Colonic mucosa (tissue), 4 donors: ENCODE results near the gene GRAP2. TPM values are rescaled to one million over a fixed set of nuclear protein-coding genes. Genes with fewer than 3 reads are reported as not detected.

ENCODE experiments used
- DNase-seq: peaks from one replicate; pipeline ENCODE4 v3.0.0-alpha.2; 2020
- H3K27ac ChIP-seq: fragments of 200-600 bp; one replicate; pipeline ENCODE4 v1.8.0; 2021
- H3K27me3 ChIP-seq: fragments of 200-600 bp; one replicate; pipeline ENCODE4 v1.8.0; 2021
- H3K36me3 ChIP-seq: fragments of 200-600 bp; one replicate; pipeline ENCODE4 v1.8.0; 2021
- H3K4me1 ChIP-seq: fragments of 200-600 bp; one replicate; pipeline ENCODE4 v1.8.0; 2021; ENCODE audit warnings: mild to moderate bottlenecking
- H3K4me3 ChIP-seq: fragments of 200-600 bp; one replicate; pipeline ENCODE4 v1.8.0; 2021
- H3K9ac ChIP-seq, 2 donors: one replicate each; pipeline ENCODE4 v1.7.0; 2013; ENCODE audit warnings: control low read depth in 2 of 2, low read depth in 2 of 2, low read length in 2 of 2
- H3K9me3 ChIP-seq: fragments of 200-600 bp; one replicate; pipeline ENCODE4 v1.8.0; 2021
- intact Hi-C: fragments of 100-400 bp; cut with DNase I; formaldehyde crosslinking; loops from one replicate; pipeline ENCODE4 v1.14.1; 2022
- total RNA-seq, 2 donors: library from RNA; stranded (reverse); fragmentation: NEBNext Ultra II Directional in 1 of 2; extraction: Animal tissue kit (Norgen Biotek cat#: 25700) in 1 of 2; gene quantifications; one replicate each; pipeline ENCODE4 v1.2.1, GENCODE V29; 2021
- TF ChIP-seq, protein P1 (sequence below): fragments of 200-600 bp; IDR thresholded peaks from one replicate; pipeline ENCODE4 v1.8.0; 2022; ENCODE audit warnings: antibody characterized with exemption, mild to moderate bottlenecking
- donor health status: healthy.
- donor health status: DM: no; HTN: no; CAD: no.
- donor health status: DM: no; HTN: no; CAD: no.

Gene GRAP2
- total RNA-seq, 2 donors from 2014 or later: 2.1 to 4.2 TPM

DNA sequence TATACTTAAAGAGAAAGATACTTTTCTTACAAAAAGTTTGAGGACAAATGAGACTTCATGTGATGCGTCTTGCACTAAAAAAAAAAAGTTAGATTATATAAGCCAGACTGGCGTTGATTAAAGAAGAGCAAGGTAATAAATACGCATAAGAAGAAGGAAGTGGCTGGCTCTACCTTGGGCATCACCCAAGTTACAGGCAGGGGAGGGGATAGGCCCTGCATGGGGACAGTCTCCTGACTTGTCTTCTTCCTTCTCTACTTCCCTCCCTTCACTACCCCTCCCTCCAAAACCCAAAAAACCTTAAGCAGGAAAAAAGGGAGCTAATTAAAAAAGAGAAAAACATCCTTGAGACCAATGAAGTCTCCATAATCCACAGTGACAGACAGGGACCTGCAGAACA, 37.0 kb downstream of the GRAP2 start:
- no peaks in the 10 kb centered on the region for H3K36me3 ChIP-seq
- no peak overlapping the region for H3K4me3 ChIP-seq
- intact Hi-C loops: no loop called here
- no peak overlapping the region for H3K27ac ChIP-seq
- TF ChIP-seq, protein P1, sequence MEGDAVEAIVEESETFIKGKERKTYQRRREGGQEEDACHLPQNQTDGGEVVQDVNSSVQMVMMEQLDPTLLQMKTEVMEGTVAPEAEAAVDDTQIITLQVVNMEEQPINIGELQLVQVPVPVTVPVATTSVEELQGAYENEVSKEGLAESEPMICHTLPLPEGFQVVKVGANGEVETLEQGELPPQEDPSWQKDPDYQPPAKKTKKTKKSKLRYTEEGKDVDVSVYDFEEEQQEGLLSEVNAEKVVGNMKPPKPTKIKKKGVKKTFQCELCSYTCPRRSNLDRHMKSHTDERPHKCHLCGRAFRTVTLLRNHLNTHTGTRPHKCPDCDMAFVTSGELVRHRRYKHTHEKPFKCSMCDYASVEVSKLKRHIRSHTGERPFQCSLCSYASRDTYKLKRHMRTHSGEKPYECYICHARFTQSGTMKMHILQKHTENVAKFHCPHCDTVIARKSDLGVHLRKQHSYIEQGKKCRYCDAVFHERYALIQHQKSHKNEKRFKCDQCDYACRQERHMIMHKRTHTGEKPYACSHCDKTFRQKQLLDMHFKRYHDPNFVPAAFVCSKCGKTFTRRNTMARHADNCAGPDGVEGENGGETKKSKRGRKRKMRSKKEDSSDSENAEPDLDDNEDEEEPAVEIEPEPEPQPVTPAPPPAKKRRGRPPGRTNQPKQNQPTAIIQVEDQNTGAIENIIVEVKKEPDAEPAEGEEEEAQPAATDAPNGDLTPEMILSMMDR: no peak
- DNase-seq: no peak
- H3K4me1 ChIP-seq: no peaks in the 10 kb centered on the region
- no peaks in the 10 kb centered on the region for H3K9me3 ChIP-seq
- H3K9ac ChIP-seq: no peak overlapping the region
- no peaks in the 10 kb centered on the region for H3K27me3 ChIP-seq

DNA sequence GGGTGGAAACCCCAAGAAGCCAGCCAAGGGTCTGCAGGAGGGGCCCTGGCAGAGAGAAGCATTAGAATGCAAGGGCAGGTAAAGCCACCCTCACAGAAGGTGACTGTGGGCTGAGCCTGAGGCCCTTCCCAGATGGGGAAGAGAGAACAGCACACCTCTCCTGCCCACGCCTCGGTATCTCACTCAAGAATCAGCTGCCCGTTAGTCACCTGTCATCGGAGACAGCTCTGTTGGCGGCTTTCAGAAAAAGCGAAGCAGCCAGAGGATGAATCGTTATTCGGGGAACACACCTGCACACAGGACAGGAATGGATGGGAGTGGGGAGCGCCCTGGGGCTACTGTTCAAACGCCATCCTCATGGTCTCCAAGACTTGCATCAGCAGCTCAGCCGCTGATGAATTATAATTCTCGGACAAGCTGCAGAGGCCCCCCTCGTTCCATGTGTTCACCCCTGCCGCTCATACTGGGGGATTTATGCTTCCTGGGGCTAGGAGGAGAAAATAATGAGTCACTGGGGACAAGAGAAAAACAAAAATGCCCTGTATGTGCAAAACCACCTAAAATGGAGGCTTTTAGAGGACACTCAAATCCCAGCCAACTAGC, 37.7 kb downstream of the GRAP2 start:
- Histone ChIP-seq H3K9me3 (no peaks in the 10 kb centered on the region), H3K4me1 (no peaks in the 10 kb centered on the region), H3K36me3 (no peaks in the 10 kb centered on the region), H3K27me3 (no peaks in the 10 kb centered on the region), H3K9ac (no peak overlapping the region), H3K4me3 (no peak overlapping the region), H3K27ac (no peak overlapping the region)
- TF ChIP-seq, protein P1: no peak
- intact Hi-C loops: no loop called here
- no peak for DNase-seq

DNA sequence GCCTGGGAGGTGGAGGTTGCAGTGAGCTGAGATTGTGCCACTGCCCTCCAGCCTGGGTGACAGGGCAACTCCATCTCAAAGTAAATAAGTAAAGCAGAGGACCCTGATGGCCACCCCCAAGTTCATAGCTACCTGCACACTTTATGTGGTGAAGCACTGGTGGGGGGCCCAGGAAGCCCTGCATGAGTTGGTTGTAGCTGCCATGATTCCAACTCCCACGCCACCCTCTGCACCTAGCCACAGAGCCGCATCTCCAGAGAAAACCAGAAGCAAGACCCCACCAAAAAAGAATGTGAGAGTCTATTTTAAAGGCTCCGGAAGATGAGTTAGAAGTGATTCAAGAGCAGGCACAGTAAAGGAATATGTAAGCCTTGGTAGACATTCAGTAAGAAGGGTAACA, 38.9 kb downstream of the GRAP2 start:
- no peak overlapping the region for H3K4me3 ChIP-seq
- H3K9ac ChIP-seq: no peak overlapping the region
- no peaks in the 10 kb centered on the region for H3K36me3 ChIP-seq
- no peak overlapping the region for H3K27ac ChIP-seq
- H3K9me3 ChIP-seq: no peaks in the 10 kb centered on the region
- H3K4me1 ChIP-seq: no peaks in the 10 kb centered on the region
- TF ChIP-seq, protein P1: no peak
- no peak for DNase-seq
- H3K27me3 ChIP-seq: no peaks in the 10 kb centered on the region
- intact Hi-C loops: no loop called here

DNA sequence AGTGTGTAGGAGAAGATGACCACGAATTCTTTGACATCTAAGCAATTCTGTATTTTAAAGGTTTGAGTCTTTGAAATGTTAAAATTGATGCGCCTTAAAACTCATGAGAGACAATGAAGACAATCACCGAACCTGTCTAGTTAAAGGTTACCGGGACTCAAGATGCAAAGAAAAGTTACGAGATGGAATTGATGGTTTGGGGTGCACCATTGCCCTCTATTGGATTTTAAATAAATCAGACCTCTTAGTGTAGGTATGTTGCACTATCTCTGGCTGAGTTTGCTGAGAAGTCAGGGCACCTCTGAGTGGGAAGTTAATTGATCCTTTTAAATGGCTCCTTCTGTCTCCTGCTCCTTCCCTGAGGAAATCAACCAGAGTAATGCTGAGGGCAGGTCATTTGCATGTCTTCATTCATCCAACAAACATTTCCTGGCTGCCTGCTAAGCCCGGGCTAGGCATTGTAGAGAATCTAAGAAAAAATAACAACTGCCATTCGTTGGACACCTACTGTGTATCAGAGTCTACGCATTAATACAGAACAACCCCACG, 39.9 kb downstream of the GRAP2 start:
- intact Hi-C loops: no loop called here
- no peaks in the 10 kb centered on the region for H3K4me1 ChIP-seq
- no peaks in the 10 kb centered on the region for H3K9me3 ChIP-seq
- H3K9ac ChIP-seq: no peak overlapping the region
- H3K36me3 ChIP-seq: no peaks in the 10 kb centered on the region
- no peak for DNase-seq
- no peaks in the 10 kb centered on the region for H3K27me3 ChIP-seq
- no peak overlapping the region for H3K4me3 ChIP-seq
- TF ChIP-seq, protein P1: no peak
- no peak overlapping the region for H3K27ac ChIP-seq

DNA sequence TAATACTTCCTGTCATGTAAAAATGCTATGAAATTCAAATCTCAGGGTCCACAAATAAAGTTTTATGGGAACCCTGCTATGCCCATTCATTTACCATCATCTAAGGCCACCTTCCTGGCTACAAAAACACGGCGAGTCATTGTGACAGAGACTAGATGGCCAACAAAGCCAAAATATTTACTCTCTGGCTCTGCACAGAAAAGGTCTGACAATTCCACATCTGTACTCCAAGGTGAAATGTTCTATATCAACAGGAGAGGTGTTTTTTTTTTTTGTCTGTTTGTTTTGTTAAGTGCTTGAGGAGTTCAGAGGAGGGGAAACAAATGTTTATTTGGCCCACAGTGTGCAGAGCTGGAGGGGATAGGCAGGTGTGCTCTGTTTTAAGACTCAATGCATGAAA, 40.7 kb downstream of the GRAP2 start:
- intact Hi-C loops: no loop called here

More for the DNA sequence above, 40.7 kb downstream of the GRAP2 start:
- H3K4me3 ChIP-seq: no peak overlapping the region
- no peak overlapping the region for H3K9ac ChIP-seq
- H3K27ac ChIP-seq: no peak overlapping the region
- TF ChIP-seq, protein P1: no peak
- no peaks in the 10 kb centered on the region for H3K4me1 ChIP-seq
- DNase-seq: no peak
- H3K36me3 ChIP-seq: no peaks in the 10 kb centered on the region
- no peaks in the 10 kb centered on the region for H3K27me3 ChIP-seq
- H3K9me3 ChIP-seq: no peaks in the 10 kb centered on the region
